22Rv1 (cell line): ENCODE results near the gene NOL4L.

Source experiments
- ZFX ChIP-seq: fragments of 450-650 bp; IDR thresholded peaks from 2 replicates; pipeline ENCODE4 v1.6.1; 2017; ENCODE audit warnings: antibody characterized with exemption, borderline replicate concordance
- TF ChIP-seq, protein P1 (sequence below): fragments of 450-650 bp; IDR thresholded peaks from 2 replicates; pipeline ENCODE4 v1.5.1; 2017; ENCODE audit warnings: mild to moderate bottlenecking

DNA sequence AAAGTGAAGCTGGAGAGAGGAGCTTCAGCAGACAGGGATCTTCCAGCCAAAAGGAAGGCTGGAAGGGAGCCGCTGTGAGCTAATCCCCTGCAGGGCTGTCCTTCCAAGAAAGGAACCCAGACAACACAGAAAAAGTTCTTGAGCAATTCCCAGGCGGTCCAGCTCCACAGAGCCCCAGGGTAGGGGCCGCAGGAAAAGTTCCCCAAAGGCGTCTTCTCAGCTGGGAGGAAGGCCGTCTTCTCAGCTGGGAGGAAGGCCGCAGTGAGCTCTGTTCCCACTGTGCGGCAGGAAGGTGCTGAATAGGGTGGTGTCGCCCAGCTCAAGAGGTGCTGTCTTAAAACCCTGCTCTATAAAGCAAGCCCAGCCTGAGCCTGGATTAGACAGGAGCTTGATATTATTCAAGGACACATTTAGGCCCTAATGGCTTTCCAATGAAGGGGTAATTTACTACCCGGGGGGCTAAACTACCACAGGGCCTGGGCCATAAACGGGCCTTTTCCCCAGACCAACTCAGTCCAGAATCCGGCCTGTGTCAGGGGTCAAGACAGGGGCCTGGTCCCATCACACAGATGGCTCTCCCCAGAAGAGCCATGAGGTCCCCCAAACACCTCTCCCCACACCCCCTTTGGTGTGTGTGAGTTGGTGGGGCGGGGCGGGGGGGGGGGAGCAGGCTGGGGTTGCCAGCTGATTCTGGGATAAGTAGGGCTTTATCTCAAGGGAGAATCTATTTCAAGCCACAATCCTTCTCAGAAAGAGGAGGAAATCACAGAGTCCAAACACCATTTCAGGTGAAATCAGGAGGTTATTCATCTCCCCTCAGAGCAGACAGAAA, 103.6 kb downstream of the NOL4L start:
- TF ChIP-seq, protein P1, sequence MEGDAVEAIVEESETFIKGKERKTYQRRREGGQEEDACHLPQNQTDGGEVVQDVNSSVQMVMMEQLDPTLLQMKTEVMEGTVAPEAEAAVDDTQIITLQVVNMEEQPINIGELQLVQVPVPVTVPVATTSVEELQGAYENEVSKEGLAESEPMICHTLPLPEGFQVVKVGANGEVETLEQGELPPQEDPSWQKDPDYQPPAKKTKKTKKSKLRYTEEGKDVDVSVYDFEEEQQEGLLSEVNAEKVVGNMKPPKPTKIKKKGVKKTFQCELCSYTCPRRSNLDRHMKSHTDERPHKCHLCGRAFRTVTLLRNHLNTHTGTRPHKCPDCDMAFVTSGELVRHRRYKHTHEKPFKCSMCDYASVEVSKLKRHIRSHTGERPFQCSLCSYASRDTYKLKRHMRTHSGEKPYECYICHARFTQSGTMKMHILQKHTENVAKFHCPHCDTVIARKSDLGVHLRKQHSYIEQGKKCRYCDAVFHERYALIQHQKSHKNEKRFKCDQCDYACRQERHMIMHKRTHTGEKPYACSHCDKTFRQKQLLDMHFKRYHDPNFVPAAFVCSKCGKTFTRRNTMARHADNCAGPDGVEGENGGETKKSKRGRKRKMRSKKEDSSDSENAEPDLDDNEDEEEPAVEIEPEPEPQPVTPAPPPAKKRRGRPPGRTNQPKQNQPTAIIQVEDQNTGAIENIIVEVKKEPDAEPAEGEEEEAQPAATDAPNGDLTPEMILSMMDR: no peak
- TF ChIP-seq ZFX: no peak
